AG04450 (cell line): ENCODE measurements around the gene DEPDC1B. TPM values are rescaled to one million over a fixed set of nuclear protein-coding genes. Genes with fewer than 3 reads are reported as not detected.
"Not testable (repeated sequence)": the region's sequence is repeated elsewhere in the genome, so short reads cannot be mapped to it uniquely, and the experiment has no call there.

Source experiments
- CTCF ChIA-PET: fragments of 300-600, 350-600 bp; formaldehyde crosslinking; extraction: SDS; loops from one replicate; lab custom pipeline; 2022; ENCODE audit warnings: antibody characterized with exemption, inconsistent platforms; lab: Charles Lee
- POLR2A ChIA-PET: fragments of 350-600 bp; formaldehyde crosslinking; extraction: SDS; loops from one replicate; lab custom pipeline; 2021; ENCODE audit warnings: antibody characterized with exemption, inconsistent platforms; lab: Yijun Ruan, JAX
- DNase-seq: peaks from one replicate; pipeline ENCODE4 v3.0.0-alpha.2; 2011; ENCODE audit warnings: low read depth, low spot score
- H3K27ac ChIP-seq: one replicate; pipeline ENCODE4 v1.5.1; 2012; ENCODE audit warnings: low read depth, low read length, control low read depth
- H3K27me3 ChIP-seq: one replicate; pipeline ENCODE4 v1.6.0; 2012; ENCODE audit warnings: low read length; ENCODE audit not compliant: control insufficient read depth, insufficient read depth
- H3K4me3 ChIP-seq: 2 replicates; pipeline ENCODE4 v1.5.1; 2011; ENCODE audit warnings: mild to moderate bottlenecking, low read depth, low read length, control low read depth
- H3K9me3 ChIP-seq: 2 replicates; pipeline ENCODE4 v1.5.1; 2012; ENCODE audit warnings: low read length; ENCODE audit not compliant: control insufficient read depth, insufficient read depth
- polyA plus RNA-seq: library from polyadenylated mRNA; depleted of rRNA; stranded (reverse); fragments of >200 nt; gene quantifications from 2 replicates; pipeline ENCODE4 v1.2.3, GENCODE V29; 2011
- TF ChIP-seq, protein P1 (sequence below): IDR thresholded peaks from 2 replicates; pipeline ENCODE4 v1.5.1; 2011; ENCODE audit warnings: low read depth, low read length, control low read depth, inconsistent platforms

The DEPDC1B gene
- polyA plus RNA-seq, 1 experiment: 5.4 TPM

DNA sequence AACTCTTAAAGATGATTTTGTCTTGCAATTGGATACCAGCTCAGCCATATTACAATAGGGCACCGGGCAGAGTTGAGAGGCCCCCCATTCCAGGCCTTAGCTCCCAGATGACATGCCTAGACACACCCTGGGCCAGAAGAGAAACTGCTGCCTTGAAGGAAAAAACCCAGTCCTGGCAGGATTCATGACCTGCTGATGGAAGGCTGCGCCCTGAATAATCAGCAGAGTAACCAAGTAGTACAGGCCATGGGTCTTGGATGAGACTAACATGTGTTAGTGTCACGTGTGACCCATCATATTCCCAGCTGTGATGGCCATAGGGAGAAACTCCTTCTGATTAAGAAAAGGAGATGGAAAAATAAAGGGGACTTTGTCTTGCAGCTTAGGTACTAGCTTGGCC, 39.0 kb upstream of the DEPDC1B start:
- Histone ChIP-seq H3K4me3 (no peak overlapping the region), H3K27me3 (no peaks in the 10 kb centered on the region), H3K9me3 (no peaks in the 10 kb centered on the region), H3K27ac (no peak overlapping the region)
- CTCF ChIA-PET: no interaction called here
- POLR2A ChIA-PET: no interaction called here
- DNase-seq: no peak
- TF ChIP-seq, protein P1, sequence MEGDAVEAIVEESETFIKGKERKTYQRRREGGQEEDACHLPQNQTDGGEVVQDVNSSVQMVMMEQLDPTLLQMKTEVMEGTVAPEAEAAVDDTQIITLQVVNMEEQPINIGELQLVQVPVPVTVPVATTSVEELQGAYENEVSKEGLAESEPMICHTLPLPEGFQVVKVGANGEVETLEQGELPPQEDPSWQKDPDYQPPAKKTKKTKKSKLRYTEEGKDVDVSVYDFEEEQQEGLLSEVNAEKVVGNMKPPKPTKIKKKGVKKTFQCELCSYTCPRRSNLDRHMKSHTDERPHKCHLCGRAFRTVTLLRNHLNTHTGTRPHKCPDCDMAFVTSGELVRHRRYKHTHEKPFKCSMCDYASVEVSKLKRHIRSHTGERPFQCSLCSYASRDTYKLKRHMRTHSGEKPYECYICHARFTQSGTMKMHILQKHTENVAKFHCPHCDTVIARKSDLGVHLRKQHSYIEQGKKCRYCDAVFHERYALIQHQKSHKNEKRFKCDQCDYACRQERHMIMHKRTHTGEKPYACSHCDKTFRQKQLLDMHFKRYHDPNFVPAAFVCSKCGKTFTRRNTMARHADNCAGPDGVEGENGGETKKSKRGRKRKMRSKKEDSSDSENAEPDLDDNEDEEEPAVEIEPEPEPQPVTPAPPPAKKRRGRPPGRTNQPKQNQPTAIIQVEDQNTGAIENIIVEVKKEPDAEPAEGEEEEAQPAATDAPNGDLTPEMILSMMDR: no peak

DNA sequence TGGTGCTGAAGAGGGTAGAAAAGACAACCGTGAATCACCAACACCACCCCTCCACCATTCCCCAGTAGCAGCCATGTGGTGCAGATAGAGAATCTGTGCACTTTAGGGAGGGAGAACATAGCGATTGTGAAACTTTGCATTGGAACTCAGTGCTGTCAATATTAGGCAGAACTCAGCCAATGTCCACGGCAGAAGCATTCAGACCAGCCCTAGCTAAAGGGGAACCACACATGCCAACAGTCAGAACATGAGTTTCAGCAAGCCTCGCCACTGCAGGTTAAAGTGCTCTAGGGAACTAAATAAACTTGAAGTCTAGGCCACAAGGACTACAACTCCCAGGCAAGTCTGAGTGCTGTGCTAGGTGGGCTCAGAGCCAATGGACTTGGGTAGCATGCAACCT, 38.5 kb upstream of the DEPDC1B start:
- Histone ChIP-seq H3K4me3 (no peak overlapping the region), H3K9me3 (no peaks in the 10 kb centered on the region), H3K27ac (no peak overlapping the region), H3K27me3 (no peaks in the 10 kb centered on the region)
- TF ChIP-seq, protein P1: no peak
- ChIA-PET POLR2A (no interaction called here), CTCF (no interaction called here)
- no peak for DNase-seq

DNA sequence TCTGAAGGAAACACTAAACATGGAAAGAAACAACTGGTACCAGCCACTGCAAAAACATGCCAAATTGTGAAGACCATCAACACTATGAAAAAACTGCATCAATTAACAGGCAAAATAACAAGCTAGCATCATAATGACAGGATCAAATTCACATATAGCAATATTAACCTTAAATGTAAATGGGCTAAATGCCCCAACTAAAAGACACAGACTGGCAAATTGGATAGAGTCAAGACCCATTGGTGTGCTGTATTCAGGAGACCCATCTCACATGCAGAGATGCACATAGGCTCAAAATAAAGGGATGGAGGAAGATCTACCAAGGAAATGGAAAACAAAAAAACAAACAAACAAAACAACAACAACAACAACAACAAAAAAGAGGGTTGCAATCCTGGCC, 30.9 kb upstream of the DEPDC1B start:
- POLR2A ChIA-PET, DNase-seq, CTCF ChIA-PET, H3K27me3 ChIP-seq, H3K27ac ChIP-seq, H3K4me3 ChIP-seq, H3K9me3 ChIP-seq: not testable (repeated sequence)

DNA sequence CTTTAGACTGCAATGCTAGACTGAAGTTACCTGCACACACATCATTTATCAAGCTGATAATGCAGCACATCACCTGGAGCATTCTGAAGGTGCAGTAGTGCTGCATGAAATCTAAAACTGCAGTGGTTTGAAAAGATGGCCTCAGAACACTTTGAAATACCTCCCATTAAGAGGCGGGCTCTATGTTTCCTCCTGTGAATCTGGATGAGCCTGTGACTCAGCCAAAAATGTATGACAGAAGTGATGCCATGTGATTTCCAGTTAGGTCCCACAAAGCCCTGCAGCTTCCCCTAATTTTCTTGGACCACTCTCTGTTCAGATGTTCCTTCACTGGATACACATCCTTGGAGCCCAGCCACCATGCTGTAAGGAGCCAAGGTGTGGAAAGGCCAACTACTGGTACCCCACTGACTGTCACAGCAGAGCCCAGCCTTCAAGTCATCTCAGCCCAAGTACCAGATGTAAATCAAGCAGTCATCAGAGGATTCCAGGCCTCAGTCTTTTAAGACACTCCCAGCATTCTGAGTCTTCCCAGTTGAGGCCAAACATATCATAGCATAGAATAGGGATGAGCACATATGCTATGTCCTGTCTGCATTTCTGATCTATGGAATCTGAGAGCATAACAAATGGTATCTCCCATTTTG, 27.2 kb upstream of the DEPDC1B start:
- DNase-seq: no peak
- Histone ChIP-seq H3K4me3 (no peak overlapping the region), H3K27ac (no peak overlapping the region), H3K27me3 (no peaks in the 10 kb centered on the region), H3K9me3 (no peaks in the 10 kb centered on the region)
- ChIA-PET POLR2A (no interaction called here), CTCF (interaction anchor here (0.8 to 1.7 kb wide), 3 partner anchors 28 to 1032 kb away, joined by 3 to 5 read pairs (median 4); partner anchors contain the start of gene DEPDC1B)
- TF ChIP-seq, protein P1: no peak

DNA sequence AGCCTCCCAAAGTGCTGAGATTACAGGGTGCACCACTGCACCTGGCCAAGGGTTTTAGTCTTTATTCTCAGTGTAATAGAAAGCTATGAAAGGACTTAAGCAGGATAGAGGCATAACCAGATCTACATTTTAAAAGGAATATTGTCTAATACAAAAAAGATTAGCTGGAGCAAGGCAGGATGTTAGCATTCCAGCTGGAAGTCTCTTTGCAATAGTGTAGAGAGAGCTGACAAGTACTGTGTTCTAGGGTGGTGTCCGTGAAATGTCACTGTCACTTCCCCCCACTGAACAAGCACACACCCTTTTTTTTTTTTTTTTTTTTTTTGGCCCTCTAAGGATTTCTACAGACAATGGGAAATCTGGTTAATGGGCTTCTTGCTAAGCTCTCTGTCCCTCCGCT, 24.2 kb upstream of the DEPDC1B start:
- Histone ChIP-seq H3K9me3 (no peaks in the 10 kb centered on the region), H3K27ac (no peak overlapping the region), H3K27me3 (no peaks in the 10 kb centered on the region), H3K4me3 (no peak overlapping the region)
- ChIA-PET POLR2A (no interaction called here), CTCF (no interaction called here)
- TF ChIP-seq, protein P1: no peak
- DNase-seq: no peak
